ENCODE data around the gene ABL2.

DNA sequence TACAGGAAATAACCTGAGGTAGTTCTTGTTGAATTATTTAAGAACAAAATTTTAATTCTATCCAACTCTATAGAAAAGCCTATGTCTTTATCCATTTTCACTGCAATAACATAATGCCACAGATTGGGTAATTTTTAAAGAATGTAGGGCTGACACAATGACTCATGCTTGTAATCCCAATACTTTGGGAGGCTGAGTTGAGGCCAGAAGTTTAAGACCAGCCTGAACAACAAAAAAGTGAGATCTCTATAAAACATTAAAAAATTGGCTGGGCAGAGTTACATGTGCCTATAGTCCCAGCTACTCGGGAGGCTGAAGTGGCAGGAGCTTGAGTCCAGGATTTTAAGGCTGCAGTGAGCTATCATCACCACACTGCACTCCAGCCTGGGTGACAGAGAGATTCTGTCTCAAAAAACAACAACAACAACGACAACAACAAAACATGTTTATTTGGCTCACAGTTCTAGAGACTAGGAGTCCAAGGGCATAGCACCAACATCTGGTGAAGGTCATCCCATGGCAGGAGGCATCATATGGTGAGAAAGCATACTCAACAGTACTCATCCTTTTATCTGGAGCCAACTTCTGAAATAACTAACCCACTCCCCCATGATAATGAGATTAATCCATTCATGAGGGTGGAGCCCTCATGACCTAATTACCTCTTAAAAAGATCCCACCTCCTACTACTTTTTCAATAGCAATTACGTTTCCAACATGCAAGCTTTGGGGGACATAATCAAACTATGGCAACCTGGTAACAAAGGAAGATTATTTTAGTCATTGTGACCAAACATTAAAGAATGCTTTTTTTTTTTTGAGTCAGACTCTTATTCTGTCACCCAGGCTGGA lies 59.6 kb downstream of the ABL2 start:
- TF ChIP-seq ZNF224 (CRISPR knock-in tag; IDR thresholded peaks at IDR 0.05) (no peak), YY1 (IDR thresholded peaks at IDR 0.05; ENCODE audit: borderline replicate concordance in 1 of 3, control insufficient read depth in 1 of 3, extremely low read depth in 1 of 3, insufficient read depth in 3 of 3, insufficient read length in 1 of 3, insufficient replicate concordance in 2 of 3, low read depth in 1 of 3, low read length in 2 of 3) (no peak), ZNF133 (CRISPR knock-in tag; IDR thresholded peaks at IDR 0.05) (no peak), HCFC1 (IDR thresholded peaks at IDR 0.05; ENCODE audit: low read depth, low read length) (no peak), CBX2 (IDR thresholded peaks at IDR 0.05; ENCODE audit: insufficient read depth, low read length, poor library complexity, severe bottlenecking) (no peak), KDM1A (IDR thresholded peaks at IDR 0.05) (no peak), MTA2 (IDR thresholded peaks at IDR 0.05; ENCODE audit: low read depth) (no peak), KLF13 (tag; IDR thresholded peaks at IDR 0.05; ENCODE audit: borderline replicate concordance, low read depth) (no peak), PCBP2 (IDR thresholded peaks at IDR 0.05; ENCODE audit: low read depth, low read length, poor library complexity, severe bottlenecking) (no peak)
- TF ChIP-seq, protein P1, sequence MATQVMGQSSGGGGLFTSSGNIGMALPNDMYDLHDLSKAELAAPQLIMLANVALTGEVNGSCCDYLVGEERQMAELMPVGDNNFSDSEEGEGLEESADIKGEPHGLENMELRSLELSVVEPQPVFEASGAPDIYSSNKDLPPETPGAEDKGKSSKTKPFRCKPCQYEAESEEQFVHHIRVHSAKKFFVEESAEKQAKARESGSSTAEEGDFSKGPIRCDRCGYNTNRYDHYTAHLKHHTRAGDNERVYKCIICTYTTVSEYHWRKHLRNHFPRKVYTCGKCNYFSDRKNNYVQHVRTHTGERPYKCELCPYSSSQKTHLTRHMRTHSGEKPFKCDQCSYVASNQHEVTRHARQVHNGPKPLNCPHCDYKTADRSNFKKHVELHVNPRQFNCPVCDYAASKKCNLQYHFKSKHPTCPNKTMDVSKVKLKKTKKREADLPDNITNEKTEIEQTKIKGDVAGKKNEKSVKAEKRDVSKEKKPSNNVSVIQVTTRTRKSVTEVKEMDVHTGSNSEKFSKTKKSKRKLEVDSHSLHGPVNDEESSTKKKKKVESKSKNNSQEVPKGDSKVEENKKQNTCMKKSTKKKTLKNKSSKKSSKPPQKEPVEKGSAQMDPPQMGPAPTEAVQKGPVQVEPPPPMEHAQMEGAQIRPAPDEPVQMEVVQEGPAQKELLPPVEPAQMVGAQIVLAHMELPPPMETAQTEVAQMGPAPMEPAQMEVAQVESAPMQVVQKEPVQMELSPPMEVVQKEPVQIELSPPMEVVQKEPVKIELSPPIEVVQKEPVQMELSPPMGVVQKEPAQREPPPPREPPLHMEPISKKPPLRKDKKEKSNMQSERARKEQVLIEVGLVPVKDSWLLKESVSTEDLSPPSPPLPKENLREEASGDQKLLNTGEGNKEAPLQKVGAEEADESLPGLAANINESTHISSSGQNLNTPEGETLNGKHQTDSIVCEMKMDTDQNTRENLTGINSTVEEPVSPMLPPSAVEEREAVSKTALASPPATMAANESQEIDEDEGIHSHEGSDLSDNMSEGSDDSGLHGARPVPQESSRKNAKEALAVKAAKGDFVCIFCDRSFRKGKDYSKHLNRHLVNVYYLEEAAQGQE (IDR thresholded peaks at IDR 0.05; ENCODE audit: borderline replicate concordance) = no peak
- TF ChIP-seq, protein P1 (CRISPR knock-in tag; IDR thresholded peaks at IDR 0.05; ENCODE audit: low read depth) = no peak
- TF ChIP-seq, protein P2, sequence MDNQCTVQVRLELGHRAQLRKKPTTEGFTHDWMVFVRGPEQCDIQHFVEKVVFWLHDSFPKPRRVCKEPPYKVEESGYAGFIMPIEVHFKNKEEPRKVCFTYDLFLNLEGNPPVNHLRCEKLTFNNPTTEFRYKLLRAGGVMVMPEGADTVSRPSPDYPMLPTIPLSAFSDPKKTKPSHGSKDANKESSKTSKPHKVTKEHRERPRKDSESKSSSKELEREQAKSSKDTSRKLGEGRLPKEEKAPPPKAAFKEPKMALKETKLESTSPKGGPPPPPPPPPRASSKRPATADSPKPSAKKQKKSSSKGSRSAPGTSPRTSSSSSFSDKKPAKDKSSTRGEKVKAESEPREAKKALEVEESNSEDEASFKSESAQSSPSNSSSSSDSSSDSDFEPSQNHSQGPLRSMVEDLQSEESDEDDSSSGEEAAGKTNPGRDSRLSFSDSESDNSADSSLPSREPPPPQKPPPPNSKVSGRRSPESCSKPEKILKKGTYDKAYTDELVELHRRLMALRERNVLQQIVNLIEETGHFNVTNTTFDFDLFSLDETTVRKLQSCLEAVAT (IDR thresholded peaks at IDR 0.05) = no peak
- TF ChIP-seq, protein P3, sequence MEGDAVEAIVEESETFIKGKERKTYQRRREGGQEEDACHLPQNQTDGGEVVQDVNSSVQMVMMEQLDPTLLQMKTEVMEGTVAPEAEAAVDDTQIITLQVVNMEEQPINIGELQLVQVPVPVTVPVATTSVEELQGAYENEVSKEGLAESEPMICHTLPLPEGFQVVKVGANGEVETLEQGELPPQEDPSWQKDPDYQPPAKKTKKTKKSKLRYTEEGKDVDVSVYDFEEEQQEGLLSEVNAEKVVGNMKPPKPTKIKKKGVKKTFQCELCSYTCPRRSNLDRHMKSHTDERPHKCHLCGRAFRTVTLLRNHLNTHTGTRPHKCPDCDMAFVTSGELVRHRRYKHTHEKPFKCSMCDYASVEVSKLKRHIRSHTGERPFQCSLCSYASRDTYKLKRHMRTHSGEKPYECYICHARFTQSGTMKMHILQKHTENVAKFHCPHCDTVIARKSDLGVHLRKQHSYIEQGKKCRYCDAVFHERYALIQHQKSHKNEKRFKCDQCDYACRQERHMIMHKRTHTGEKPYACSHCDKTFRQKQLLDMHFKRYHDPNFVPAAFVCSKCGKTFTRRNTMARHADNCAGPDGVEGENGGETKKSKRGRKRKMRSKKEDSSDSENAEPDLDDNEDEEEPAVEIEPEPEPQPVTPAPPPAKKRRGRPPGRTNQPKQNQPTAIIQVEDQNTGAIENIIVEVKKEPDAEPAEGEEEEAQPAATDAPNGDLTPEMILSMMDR (IDR thresholded peaks at IDR 0.05 in 2 of 3, conservative IDR thresholded peaks at IDR 0.05 in 1 of 3; ENCODE audit: insufficient read depth in 2 of 3, low read depth in 1 of 3, low read length in 3 of 3) = no peak
